ENCODE results near the gene PARP1. TPM values are rescaled to one million over a fixed set of nuclear protein-coding genes. Genes with fewer than 3 reads are reported as not detected.

Gene PARP1
- total RNA-seq, 1 donor from 2014 or later: 220 TPM

DNA sequence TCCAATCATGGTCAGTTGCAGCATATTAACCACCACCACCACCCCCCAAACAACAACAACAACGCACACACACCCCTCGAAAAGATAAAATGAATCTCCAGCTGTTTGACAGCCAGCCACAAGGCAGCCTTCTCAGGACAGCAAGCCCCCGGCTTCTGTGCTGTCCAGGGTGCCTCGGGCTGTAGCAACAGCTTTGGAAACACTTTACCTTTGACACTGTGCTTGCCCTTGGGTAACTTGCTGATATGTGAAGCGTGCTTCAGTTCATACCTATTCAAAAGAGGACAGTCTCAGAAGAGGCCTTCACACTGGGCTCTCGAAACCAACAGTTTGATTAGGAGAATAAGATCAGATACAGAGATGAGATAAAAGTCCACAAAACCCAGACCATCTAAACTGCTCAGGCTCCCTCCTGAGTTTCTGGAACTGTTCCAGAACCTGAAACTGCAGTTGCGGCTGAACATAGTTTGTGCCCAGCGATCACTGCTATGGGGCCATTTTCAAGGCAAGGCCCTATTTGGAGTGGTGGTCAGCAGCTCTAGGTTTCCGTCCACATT lies 44.9 kb downstream of the PARP1 start:
- DNase-seq (ENCODE audit: low spot score): no peak
- no peak overlapping the region for H3K4me3 Mint-ChIP-seq
- peaks cover 60% of the 10 kb centered on the region for H3K36me3 Mint-ChIP-seq (ENCODE audit: low read depth)
- H3K27me3 Mint-ChIP-seq (ENCODE audit: insufficient read depth): no peaks in the 10 kb centered on the region
- no peaks in the 10 kb centered on the region for H3K4me1 Mint-ChIP-seq (ENCODE audit: low read depth)
- intact Hi-C loops (cut with micrococcal nuclease): no loop called here
- H3K27ac Mint-ChIP-seq: no peak overlapping the region
- H3K9me3 Mint-ChIP-seq: no peaks in the 10 kb centered on the region

DNA sequence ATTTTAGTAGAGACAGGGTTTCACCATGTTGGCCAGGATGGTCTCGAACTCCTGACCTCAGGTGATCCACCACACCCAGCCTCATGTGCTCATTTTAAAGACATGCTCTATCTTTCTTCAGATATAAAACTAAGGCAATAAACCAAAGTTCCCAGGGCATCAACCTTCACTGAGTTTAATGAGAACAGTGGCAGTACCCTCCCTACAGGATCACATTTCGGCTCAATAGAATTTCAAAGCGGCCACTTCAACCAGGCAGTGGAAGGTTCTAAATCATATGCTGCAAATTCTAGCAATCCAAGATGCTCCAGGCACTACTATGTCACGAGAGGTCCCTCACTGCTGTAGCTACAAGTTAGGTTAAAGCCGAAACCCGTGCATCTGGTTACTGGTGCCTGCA lies 45.5 kb downstream of the PARP1 start:
- H3K27me3 Mint-ChIP-seq (ENCODE audit: insufficient read depth): no peaks in the 10 kb centered on the region
- H3K4me1 Mint-ChIP-seq (ENCODE audit: low read depth): no peaks in the 10 kb centered on the region

GRCh38 chr1:226360106-226360746 lies 47.7 kb downstream of the PARP1 start:
- no peaks in the 10 kb centered on the region for H3K27me3 Mint-ChIP-seq (ENCODE audit: insufficient read depth)
- intact Hi-C loops (cut with micrococcal nuclease): no loop called here
- H3K9me3 Mint-ChIP-seq: no peaks in the 10 kb centered on the region
- no peak overlapping the region for H3K27ac Mint-ChIP-seq
- H3K4me3 Mint-ChIP-seq: no peak overlapping the region
- H3K4me1 Mint-ChIP-seq (ENCODE audit: low read depth): no peaks in the 10 kb centered on the region
- no peak for DNase-seq (ENCODE audit: low spot score)
- H3K36me3 Mint-ChIP-seq (ENCODE audit: low read depth): peaks cover 55% of the 10 kb centered on the region

More for the DNA sequence above, 45.5 kb downstream of the PARP1 start:
- no peak for DNase-seq (ENCODE audit: low spot score)
- Mint-ChIP-seq H3K27ac (no peak overlapping the region), H3K4me3 (no peak overlapping the region), H3K9me3 (no peaks in the 10 kb centered on the region), H3K36me3 (ENCODE audit: low read depth) (peaks cover 57% of the 10 kb centered on the region)
- intact Hi-C loops (cut with micrococcal nuclease): no loop called here

GRCh38 chr1:226357416-226357815 lies 50.5 kb downstream of the PARP1 start:
- peaks cover 41% of the 10 kb centered on the region for H3K36me3 Mint-ChIP-seq (ENCODE audit: low read depth)
- no peak overlapping the region for H3K4me3 Mint-ChIP-seq
- no peak for DNase-seq (ENCODE audit: low spot score)
- H3K4me1 Mint-ChIP-seq (ENCODE audit: low read depth): no peaks in the 10 kb centered on the region
- intact Hi-C loops (cut with micrococcal nuclease): no loop called here
- H3K9me3 Mint-ChIP-seq: no peaks in the 10 kb centered on the region
- no peak overlapping the region for H3K27ac Mint-ChIP-seq
- H3K27me3 Mint-ChIP-seq (ENCODE audit: insufficient read depth): no peaks in the 10 kb centered on the region

DNA sequence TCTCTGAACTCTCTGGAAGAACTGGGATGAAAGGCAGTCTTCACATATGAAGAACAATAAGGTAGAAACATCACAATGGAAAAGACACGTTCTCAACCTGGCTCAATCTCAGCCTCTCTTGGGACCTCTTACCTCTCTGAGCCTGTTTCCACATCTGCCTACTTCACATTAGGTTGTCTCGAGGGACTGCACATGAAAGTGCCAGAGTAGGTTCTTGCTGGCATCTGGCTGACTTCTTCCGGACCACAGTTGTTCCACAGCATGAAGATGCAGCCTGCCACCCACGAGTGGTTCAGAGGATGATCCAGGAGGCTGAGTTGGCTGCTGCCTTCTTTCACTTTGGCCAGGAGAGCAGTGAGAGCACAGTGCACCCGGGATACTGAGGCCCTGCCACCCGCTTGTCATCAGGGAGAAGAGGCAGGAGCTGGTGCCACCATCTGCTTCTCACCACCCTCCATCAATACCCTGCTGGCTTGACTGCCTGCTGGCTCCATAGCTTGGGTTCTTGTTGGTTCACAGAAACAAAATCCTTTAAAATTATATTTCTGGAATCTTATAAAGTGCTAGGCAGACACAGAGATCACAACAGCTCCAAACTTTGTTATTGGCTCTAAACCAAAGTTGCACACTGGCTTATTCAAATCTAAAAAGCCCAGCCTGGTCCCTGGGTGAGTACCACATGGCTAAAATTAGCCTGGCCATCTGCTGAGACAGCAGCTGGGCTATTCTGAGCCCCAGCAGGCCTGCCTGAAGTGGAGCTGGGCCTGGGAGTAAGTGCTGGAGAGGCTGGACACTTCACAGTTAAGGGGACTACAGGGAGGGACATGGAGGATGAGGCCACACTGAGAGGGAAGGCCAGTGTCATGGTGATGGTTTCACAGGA lies 52.0 kb downstream of the PARP1 start:
- intact Hi-C loops (cut with micrococcal nuclease): no loop called here
- H3K4me3 Mint-ChIP-seq: no peak overlapping the region
- DNase-seq (ENCODE audit: low spot score): no peak
- no peaks in the 10 kb centered on the region for H3K27me3 Mint-ChIP-seq (ENCODE audit: insufficient read depth)
- H3K36me3 Mint-ChIP-seq (ENCODE audit: low read depth): peaks cover 28% of the 10 kb centered on the region
- H3K9me3 Mint-ChIP-seq: no peaks in the 10 kb centered on the region
- no peaks in the 10 kb centered on the region for H3K4me1 Mint-ChIP-seq (ENCODE audit: low read depth)
- H3K27ac Mint-ChIP-seq: no peak overlapping the region

GRCh38 chr1:226355016-226355415 lies 52.9 kb downstream of the PARP1 start:
- no peaks in the 10 kb centered on the region for H3K27me3 Mint-ChIP-seq (ENCODE audit: insufficient read depth)
- intact Hi-C loops (cut with micrococcal nuclease): no loop called here
- no peaks in the 10 kb centered on the region for H3K4me1 Mint-ChIP-seq (ENCODE audit: low read depth)

GRCh38 chr1:226353698-226354525 lies 54.0 kb downstream of the PARP1 start:
- H3K27ac Mint-ChIP-seq: no peak overlapping the region
- intact Hi-C loops (cut with micrococcal nuclease): no loop called here

More at GRCh38 chr1:226355016-226355415, 52.9 kb downstream of the PARP1 start:
- Mint-ChIP-seq H3K36me3 (ENCODE audit: low read depth) (peaks cover 20% of the 10 kb centered on the region), H3K27ac (no peak overlapping the region), H3K9me3 (no peaks in the 10 kb centered on the region), H3K4me3 (no peak overlapping the region)
- no peak for DNase-seq (ENCODE audit: low spot score)

GRCh38 chr1:226351709-226352108 lies 56.2 kb downstream of the PARP1 start:
- no peak overlapping the region for H3K4me3 Mint-ChIP-seq
- H3K27me3 Mint-ChIP-seq (ENCODE audit: insufficient read depth): no peaks in the 10 kb centered on the region
- H3K36me3 Mint-ChIP-seq (ENCODE audit: low read depth): peaks cover 3% of the 10 kb centered on the region
- no peak for DNase-seq (ENCODE audit: low spot score)
- H3K4me1 Mint-ChIP-seq (ENCODE audit: low read depth): no peaks in the 10 kb centered on the region
- intact Hi-C loops (cut with micrococcal nuclease): no loop called here
- H3K9me3 Mint-ChIP-seq: no peaks in the 10 kb centered on the region
- H3K27ac Mint-ChIP-seq: no peak overlapping the region

More at GRCh38 chr1:226353698-226354525, 54.0 kb downstream of the PARP1 start:
- DNase-seq (ENCODE audit: low spot score): no peak
- no peaks in the 10 kb centered on the region for H3K9me3 Mint-ChIP-seq
- H3K27me3 Mint-ChIP-seq (ENCODE audit: insufficient read depth): no peaks in the 10 kb centered on the region
- H3K36me3 Mint-ChIP-seq (ENCODE audit: low read depth): peaks cover 13% of the 10 kb centered on the region
- H3K4me3 Mint-ChIP-seq: no peak overlapping the region
- H3K4me1 Mint-ChIP-seq (ENCODE audit: low read depth): no peaks in the 10 kb centered on the region

GRCh38 chr1:226350519-226350865 lies 57.4 kb downstream of the PARP1 start:
- no peak overlapping the region for H3K4me3 Mint-ChIP-seq
- no peak overlapping the region for H3K27ac Mint-ChIP-seq
- H3K4me1 Mint-ChIP-seq (ENCODE audit: low read depth): no peaks in the 10 kb centered on the region
- intact Hi-C loops (cut with micrococcal nuclease): no loop called here
- DNase-seq (ENCODE audit: low spot score): no peak
- no peaks in the 10 kb centered on the region for H3K27me3 Mint-ChIP-seq (ENCODE audit: insufficient read depth)
- no peaks in the 10 kb centered on the region for H3K36me3 Mint-ChIP-seq (ENCODE audit: low read depth)
- H3K9me3 Mint-ChIP-seq: no peaks in the 10 kb centered on the region

DNA sequence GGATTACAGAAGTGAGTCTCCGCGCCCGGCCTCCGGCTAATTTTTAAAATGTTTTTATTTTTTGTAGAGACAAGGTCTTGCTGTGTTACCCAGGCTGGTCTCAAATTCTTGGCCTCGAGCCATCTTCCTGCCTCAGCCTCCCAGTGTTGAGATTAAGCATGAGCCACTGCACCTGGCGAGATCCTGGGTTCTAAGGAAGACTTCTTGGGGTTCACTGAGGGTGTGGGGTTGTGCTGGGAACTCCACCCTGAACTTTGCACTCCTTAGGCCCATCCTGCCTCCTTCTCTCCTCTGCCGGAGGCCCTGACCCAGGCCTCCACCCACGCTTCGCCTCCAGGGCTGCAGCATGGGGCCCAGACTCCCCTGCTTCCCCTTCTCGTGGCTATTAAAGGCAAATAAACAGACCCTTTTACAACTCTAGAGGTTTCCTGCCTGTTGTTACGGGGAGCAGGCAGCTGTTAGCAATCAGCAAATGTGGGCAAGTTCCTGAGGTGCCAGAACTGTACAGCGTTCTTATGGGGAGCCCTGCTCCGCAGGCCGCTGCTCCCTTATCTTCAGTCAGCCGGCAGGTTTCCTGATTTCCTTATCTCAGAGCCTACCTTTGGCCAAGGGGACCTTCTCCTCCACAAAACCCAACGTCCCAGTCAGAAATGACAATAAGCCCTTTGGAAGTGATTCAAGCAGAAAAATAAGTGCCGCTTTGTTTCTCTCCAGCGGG lies 57.9 kb downstream of the PARP1 start:
- no peak for DNase-seq (ENCODE audit: low spot score)
- no peaks in the 10 kb centered on the region for H3K27me3 Mint-ChIP-seq (ENCODE audit: insufficient read depth)
- intact Hi-C loops (cut with micrococcal nuclease): no loop called here
- H3K9me3 Mint-ChIP-seq: no peaks in the 10 kb centered on the region
- no peaks in the 10 kb centered on the region for H3K4me1 Mint-ChIP-seq (ENCODE audit: low read depth)
- no peak overlapping the region for H3K4me3 Mint-ChIP-seq
- no peaks in the 10 kb centered on the region for H3K36me3 Mint-ChIP-seq (ENCODE audit: low read depth)
- no peak overlapping the region for H3K27ac Mint-ChIP-seq

- intact Hi-C loops (cut with micrococcal nuclease): no loop called here
- H3K4me1 Mint-ChIP-seq (ENCODE audit: low read depth): no peaks in the 10 kb centered on the region
- no peaks in the 10 kb centered on the region for H3K36me3 Mint-ChIP-seq (ENCODE audit: low read depth)
- no peaks in the 10 kb centered on the region for H3K9me3 Mint-ChIP-seq
- peaks cover 4% of the 10 kb centered on the region for H3K27me3 Mint-ChIP-seq (ENCODE audit: insufficient read depth)
- H3K4me3 Mint-ChIP-seq: no peak overlapping the region
- DNase-seq (ENCODE audit: low spot score): no peak
- no peak overlapping the region for H3K27ac Mint-ChIP-seq
Observed at GRCh38 chr1:226349081-226349480, 58.8 kb downstream of the PARP1 start.

All from activated T-helper 1 cell treated with anti-CD3 and anti-CD28 coated beads, Interleukin-12 subunit alpha, Interleukin-12 subunit beta, Interleukin-2, Interleukin-4 antibody, amounts not matched to agents 30 ng/mL and 10 ng/mL and 1 ng/mL, durations not matched to agents 14 hours and 24 hours and 36 hours (primary cell).